Measurements from ENCODE around the gene HNRNPA1.

DNA sequence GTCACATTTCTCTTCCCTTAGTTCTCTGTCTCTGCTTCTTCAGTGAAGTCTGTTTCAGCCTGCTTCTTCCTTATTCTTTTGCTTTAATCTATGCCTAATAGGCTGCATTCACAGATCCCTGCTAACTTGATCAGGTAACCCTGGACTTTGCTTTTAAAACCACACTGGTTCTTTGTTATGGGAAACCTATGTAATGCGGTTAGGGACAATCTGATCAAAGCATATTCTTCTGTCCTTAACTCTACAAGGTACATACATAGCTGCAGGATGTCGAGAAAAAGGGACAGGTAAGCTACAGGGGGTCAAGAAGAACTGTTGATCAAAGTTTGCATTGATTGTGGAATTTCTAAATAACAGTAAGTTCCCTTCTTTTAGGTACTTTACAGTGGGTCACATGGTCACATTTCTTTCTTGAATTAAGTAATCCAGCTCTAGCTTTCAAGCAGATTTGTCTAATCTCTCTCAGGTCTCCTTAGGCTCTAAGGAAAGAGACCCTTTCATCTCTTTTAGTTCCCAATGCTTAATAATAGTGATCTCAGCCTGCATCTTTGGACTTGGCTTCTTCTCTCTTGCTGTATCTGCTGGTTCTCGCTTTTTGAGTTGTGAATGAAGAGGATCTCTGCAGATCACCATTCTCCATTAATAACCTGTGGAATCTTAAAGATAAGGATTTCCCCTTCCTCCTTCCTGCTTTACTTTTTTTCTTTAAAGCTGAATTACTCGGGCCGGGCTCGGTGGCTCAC, 48.2 kb downstream of the HNRNPA1 start:
- TF ChIP-seq SMAD4 (CRISPR knock-in tag; IDR thresholded peaks at IDR 0.05) (no peak), OVOL2 (CRISPR knock-in tag; IDR thresholded peaks at IDR 0.05; ENCODE audit: borderline replicate concordance) (no peak), NR2C2 (CRISPR knock-in tag; IDR thresholded peaks at IDR 0.05) (no peak)
- TF ChIP-seq, protein P1, sequence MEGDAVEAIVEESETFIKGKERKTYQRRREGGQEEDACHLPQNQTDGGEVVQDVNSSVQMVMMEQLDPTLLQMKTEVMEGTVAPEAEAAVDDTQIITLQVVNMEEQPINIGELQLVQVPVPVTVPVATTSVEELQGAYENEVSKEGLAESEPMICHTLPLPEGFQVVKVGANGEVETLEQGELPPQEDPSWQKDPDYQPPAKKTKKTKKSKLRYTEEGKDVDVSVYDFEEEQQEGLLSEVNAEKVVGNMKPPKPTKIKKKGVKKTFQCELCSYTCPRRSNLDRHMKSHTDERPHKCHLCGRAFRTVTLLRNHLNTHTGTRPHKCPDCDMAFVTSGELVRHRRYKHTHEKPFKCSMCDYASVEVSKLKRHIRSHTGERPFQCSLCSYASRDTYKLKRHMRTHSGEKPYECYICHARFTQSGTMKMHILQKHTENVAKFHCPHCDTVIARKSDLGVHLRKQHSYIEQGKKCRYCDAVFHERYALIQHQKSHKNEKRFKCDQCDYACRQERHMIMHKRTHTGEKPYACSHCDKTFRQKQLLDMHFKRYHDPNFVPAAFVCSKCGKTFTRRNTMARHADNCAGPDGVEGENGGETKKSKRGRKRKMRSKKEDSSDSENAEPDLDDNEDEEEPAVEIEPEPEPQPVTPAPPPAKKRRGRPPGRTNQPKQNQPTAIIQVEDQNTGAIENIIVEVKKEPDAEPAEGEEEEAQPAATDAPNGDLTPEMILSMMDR (IDR thresholded peaks at IDR 0.05): no peak

Data from WTC11 (cell line).